GM12878 (cell line): Measurements from ENCODE around the gene CDC42EP1. TPM values are rescaled to one million over a fixed set of nuclear protein-coding genes. Genes with fewer than 3 reads are reported as not detected.

ENCODE experiments used
- ATF7 ChIP-seq: fragments of 450-650 bp; IDR thresholded peaks from 2 replicates; pipeline ENCODE4 v1.6.1; 2016; ENCODE audit warnings: low read depth, mild to moderate bottlenecking
- EP300 ChIP-seq, 2 experiments: fragments of 150-350 bp in 1 of 2; IDR thresholded peaks; 2 replicates each; pipeline ENCODE4 v1.6.1; 2011 to 2012; ENCODE audit warnings: low read depth in 2 of 2, low read length in 2 of 2, borderline replicate concordance in 1 of 2, improper control_type of control experiment in 1 of 2, inconsistent platforms in 1 of 2; ENCODE audit not compliant: control insufficient read depth in 1 of 2
- IKZF2 ChIP-seq, 2 experiments: fragments of 450-650 bp; IDR thresholded peaks; 2 replicates each; pipeline ENCODE4 v1.6.1; 2017; ENCODE audit warnings: mild to moderate bottlenecking in 2 of 2, moderate library complexity in 2 of 2
- JUND ChIP-seq: IDR thresholded peaks from 2 replicates; pipeline ENCODE4 v1.6.1; 2012; ENCODE audit warnings: low read depth, mild to moderate bottlenecking, low read length, improper control_type of control experiment, moderate library complexity
- MTA2 ChIP-seq: fragments of 450-650 bp; IDR thresholded peaks from 2 replicates; pipeline ENCODE4 v1.6.1; 2016; ENCODE audit warnings: low read depth, mild to moderate bottlenecking, moderate library complexity
- NBN ChIP-seq: fragments of 450-650 bp; IDR thresholded peaks from 2 replicates; pipeline ENCODE4 v1.6.1; 2016
- RAD21 ChIP-seq: IDR thresholded peaks from 2 replicates; pipeline ENCODE4 v1.6.1; 2011; ENCODE audit warnings: mild to moderate bottlenecking, low read depth, low read length, moderate library complexity; ENCODE audit not compliant: insufficient read depth
- RUNX3 ChIP-seq: IDR thresholded peaks from 2 replicates; pipeline ENCODE4 v1.6.1; 2012; ENCODE audit warnings: low read length, inconsistent platforms
- SIX5 ChIP-seq: IDR thresholded peaks from 2 replicates; pipeline ENCODE4 v1.6.1; 2011; ENCODE audit warnings: mild to moderate bottlenecking, low read depth, low read length, moderate library complexity; ENCODE audit not compliant: severe bottlenecking
- SMARCA5 ChIP-seq: fragments of 450-650 bp; IDR thresholded peaks from 2 replicates; pipeline ENCODE4 v1.6.1; 2017; ENCODE audit warnings: mild to moderate bottlenecking
- SMC3 ChIP-seq: IDR thresholded peaks from 2 replicates; pipeline ENCODE4 v1.6.1; 2011; ENCODE audit warnings: low read length, improper control_type of control experiment, borderline replicate concordance
- YY1 ChIP-seq: IDR thresholded peaks from 2 replicates; pipeline ENCODE4 v1.6.1; 2011; ENCODE audit warnings: low read depth, mild to moderate bottlenecking, low read length
- polyA plus RNA-seq, 11 experiments: library from polyadenylated mRNA; depleted of rRNA in 4 of 11; unstranded in 6 of 11; stranded (reverse) in 5 of 11; fragments of >200 nt; fragmentation: Nextera tagmentation in 4 of 11; fragmentation: Illumina TruSeq in 1 of 11; extraction: Ambion mirVana in 4 of 11; extraction: Trizol in 1 of 11; gene quantifications; 1 replicate in 1 of 11; 2 replicates in 10 of 11; pipeline versions ENCODE4 v1.2.1 to v1.2.3, GENCODE V29; 2011 to 2016; ENCODE audit warnings: inconsistent platforms in 2 of 11, missing spikeins in 2 of 11, low read depth in 1 of 11
- total RNA-seq, 4 experiments: library from RNA; depleted of rRNA in 3 of 4; stranded (reverse); fragments of >200 nt in 3 of 4; fragmentation: Illumina TruSeq in 1 of 4; extraction: Trizol in 1 of 4; gene quantifications; 2 replicates each; pipeline versions ENCODE4 v1.2.1 to v1.2.3, GENCODE V29; 2013 to 2021

The CDC42EP1 gene
- total and polyA plus RNA-seq, 10 of the 15 experiments (the other 5 are each of a cell fraction or from before 2014, with no cell fraction given) = 0.04 to 0.33 (median 0.09) TPM; not detected in 7

DNA sequence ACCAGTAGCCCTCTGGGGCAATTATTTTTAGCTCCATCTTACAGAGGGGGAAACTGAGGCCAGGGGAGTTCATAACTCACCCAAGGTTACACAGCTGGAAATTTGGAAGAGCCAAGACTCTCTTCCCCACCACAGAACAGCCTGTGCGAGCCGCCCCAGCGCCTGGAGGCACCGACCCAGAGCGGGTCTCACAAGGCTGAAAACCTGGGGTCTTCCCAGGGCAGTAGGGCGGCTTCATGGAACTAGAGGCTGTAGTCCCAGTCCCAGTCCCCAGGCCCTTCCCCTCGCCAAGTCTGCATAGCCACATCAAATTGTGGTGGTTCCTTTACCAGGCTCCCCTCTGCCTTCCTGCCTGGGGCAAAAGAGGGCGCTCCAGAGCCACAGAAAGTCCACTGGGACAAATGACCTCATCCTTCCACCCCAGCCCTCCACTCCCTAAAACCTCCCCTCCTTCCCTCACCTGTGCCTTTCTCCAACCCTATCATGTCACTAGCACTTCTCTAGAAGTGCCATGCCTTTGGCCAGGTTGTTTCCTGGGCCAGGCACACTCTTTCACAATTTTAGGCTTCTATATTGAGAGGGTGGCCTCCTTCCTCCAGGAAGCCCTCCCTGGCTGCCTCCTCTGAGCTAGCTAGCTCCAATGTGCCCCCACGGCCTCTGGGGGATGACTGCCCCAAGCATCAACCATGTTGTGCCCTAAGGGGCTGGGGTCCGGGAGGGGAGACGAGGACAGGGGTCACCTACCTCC is 15.2 kb upstream of the CDC42EP1 start (continued):
- peak; percentile 97 for TF ChIP-seq ATF7
- 0 out of 2 replicates have a peak, but pooled peaks have one; percentile 54 for TF ChIP-seq SMARCA5
- peak; percentile 77 for TF ChIP-seq SMC3
- peak; percentile 67 for TF ChIP-seq RAD21
- 0 out of 2 replicates have a peak, but pooled peaks have one; percentile 40 for TF ChIP-seq YY1
- 0 out of 4 replicates have a peak, but pooled peaks of 1 of the 2 experiments have one; percentile 16 for TF ChIP-seq IKZF2 (IDR thresholded peaks at IDR 0.05)
- TF ChIP-seq JUND = peak; percentile 46; the same call in 1 of the 2 replicates
- TF ChIP-seq MTA2 = no peak
- TF ChIP-seq EP300 (IDR thresholded peaks at IDR 0.05; ENCODE audit: borderline replicate concordance in 1 of 2, control insufficient read depth in 1 of 2, low read depth in 2 of 2, low read length in 2 of 2) = no peak
- TF ChIP-seq NBN = 0 out of 2 replicates have a peak, but pooled peaks have one; percentile 39
- peak; percentile 18; the same call in 1 of the 2 replicates for TF ChIP-seq RUNX3
- no peak for TF ChIP-seq SIX5
- TF ChIP-seq, all 136 proteins: peak for 13
